ENCODE data around the gene PCCA.
A peak's percentile ranks its signal among the peaks of the same experiment; 100 is the strongest.

Gene PCCA

GRCh38 chr13:100517135-100517534, 428.2 kb downstream of the PCCA start:
- no peak overlapping the region for H3K27ac Mint-ChIP-seq
- TF ChIP-seq, protein P1, sequence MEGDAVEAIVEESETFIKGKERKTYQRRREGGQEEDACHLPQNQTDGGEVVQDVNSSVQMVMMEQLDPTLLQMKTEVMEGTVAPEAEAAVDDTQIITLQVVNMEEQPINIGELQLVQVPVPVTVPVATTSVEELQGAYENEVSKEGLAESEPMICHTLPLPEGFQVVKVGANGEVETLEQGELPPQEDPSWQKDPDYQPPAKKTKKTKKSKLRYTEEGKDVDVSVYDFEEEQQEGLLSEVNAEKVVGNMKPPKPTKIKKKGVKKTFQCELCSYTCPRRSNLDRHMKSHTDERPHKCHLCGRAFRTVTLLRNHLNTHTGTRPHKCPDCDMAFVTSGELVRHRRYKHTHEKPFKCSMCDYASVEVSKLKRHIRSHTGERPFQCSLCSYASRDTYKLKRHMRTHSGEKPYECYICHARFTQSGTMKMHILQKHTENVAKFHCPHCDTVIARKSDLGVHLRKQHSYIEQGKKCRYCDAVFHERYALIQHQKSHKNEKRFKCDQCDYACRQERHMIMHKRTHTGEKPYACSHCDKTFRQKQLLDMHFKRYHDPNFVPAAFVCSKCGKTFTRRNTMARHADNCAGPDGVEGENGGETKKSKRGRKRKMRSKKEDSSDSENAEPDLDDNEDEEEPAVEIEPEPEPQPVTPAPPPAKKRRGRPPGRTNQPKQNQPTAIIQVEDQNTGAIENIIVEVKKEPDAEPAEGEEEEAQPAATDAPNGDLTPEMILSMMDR (IDR thresholded peaks at IDR 0.05) = no peak
- no peak for DNase-seq
- no peaks in the 10 kb centered on the region for H3K36me3 Mint-ChIP-seq (ENCODE audit: low read depth)
- no peaks in the 10 kb centered on the region for H3K9me3 Mint-ChIP-seq
- no peaks in the 10 kb centered on the region for H3K27me3 Mint-ChIP-seq (ENCODE audit: low read depth, poor library complexity)
- H3K4me1 Mint-ChIP-seq = peaks cover 62% of the 10 kb centered on the region
- H3K4me3 Mint-ChIP-seq = no peak overlapping the region

GRCh38 chr13:100517728-100518127, 428.8 kb downstream of the PCCA start:
- no peaks in the 10 kb centered on the region for H3K9me3 Mint-ChIP-seq
- TF ChIP-seq, protein P1 (IDR thresholded peaks at IDR 0.05) = no peak
- H3K4me3 Mint-ChIP-seq = no peak overlapping the region
- peaks cover 62% of the 10 kb centered on the region for H3K4me1 Mint-ChIP-seq
- no peak for DNase-seq
- H3K36me3 Mint-ChIP-seq (ENCODE audit: low read depth) = peaks cover under 1% of the 10 kb centered on the region
- H3K27ac Mint-ChIP-seq = no peak overlapping the region
- H3K27me3 Mint-ChIP-seq (ENCODE audit: low read depth, poor library complexity) = no peaks in the 10 kb centered on the region

DNA sequence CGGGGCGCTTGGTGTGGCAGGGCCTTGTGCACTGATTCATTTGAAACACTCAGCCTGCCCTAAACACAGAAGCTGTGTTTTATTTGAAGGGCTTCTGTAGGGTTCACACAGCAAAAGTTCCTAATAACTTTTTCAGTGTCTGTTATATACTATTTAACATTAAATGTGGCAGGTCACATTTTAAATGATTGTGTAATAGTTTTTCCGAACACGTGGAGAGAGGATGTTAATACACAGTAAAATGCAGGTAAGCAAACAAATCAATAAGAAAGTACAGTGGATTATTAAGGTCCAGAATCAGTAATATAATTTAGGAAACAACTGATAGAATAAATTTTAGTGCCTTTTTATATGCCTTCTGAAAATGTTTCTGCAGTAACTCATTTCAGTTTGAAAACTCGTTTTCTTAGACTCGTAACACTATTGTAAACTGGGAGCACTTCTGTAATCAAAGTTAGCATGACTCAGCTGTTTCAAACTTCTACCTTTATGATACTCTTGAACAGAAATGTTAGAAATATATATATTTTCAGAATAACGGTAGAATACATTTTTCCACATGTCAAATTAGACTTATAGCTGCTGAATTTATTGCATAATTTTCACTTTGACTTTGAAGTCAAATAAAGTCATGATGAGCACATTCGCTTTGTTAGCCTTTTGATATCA, 429.6 kb downstream of the PCCA start:
- H3K9me3 Mint-ChIP-seq = no peaks in the 10 kb centered on the region
- H3K4me1 Mint-ChIP-seq = peaks cover 62% of the 10 kb centered on the region
- DNase-seq = no peak
- TF ChIP-seq, protein P1 (IDR thresholded peaks at IDR 0.05) = no peak
- H3K36me3 Mint-ChIP-seq (ENCODE audit: low read depth) = peaks cover 8% of the 10 kb centered on the region
- no peak overlapping the region for H3K4me3 Mint-ChIP-seq
- H3K27ac Mint-ChIP-seq = no peak overlapping the region
- H3K27me3 Mint-ChIP-seq (ENCODE audit: low read depth, poor library complexity) = no peaks in the 10 kb centered on the region

GRCh38 chr13:100519626-100520025, 430.7 kb downstream of the PCCA start:
- peaks cover 58% of the 10 kb centered on the region for H3K4me1 Mint-ChIP-seq
- H3K27ac Mint-ChIP-seq = no peak overlapping the region
- peaks cover 15% of the 10 kb centered on the region for H3K36me3 Mint-ChIP-seq (ENCODE audit: low read depth)
- TF ChIP-seq, protein P1 (IDR thresholded peaks at IDR 0.05) = no peak
- no peaks in the 10 kb centered on the region for H3K9me3 Mint-ChIP-seq
- H3K27me3 Mint-ChIP-seq (ENCODE audit: low read depth, poor library complexity) = no peaks in the 10 kb centered on the region
- DNase-seq = no peak
- no peak overlapping the region for H3K4me3 Mint-ChIP-seq

GRCh38 chr13:100520936-100521850, 432.3 kb downstream of the PCCA start:
- TF ChIP-seq, protein P1 (IDR thresholded peaks at IDR 0.05) = no peak
- Mint-ChIP-seq H3K4me3 (peak overlapping the region; percentile 51), H3K27me3 (ENCODE audit: low read depth, poor library complexity) (no peaks in the 10 kb centered on the region), H3K9me3 (no peaks in the 10 kb centered on the region), H3K4me1 (peaks cover 69% of the 10 kb centered on the region), H3K27ac (no peak overlapping the region), H3K36me3 (ENCODE audit: low read depth) (peaks cover 15% of the 10 kb centered on the region)
- DNase-seq = peak; percentile 60
